Caco-2 (cell line): ENCODE measurements around the gene LHX5. TPM values are rescaled to one million over a fixed set of nuclear protein-coding genes. Genes with fewer than 3 reads are reported as not detected.

Experiments used
- BruUV-seq: library from RNA; stranded (reverse); fragments of 400-500 nt; replicated peaks from 2 replicates; lab custom pipeline; 2021; lab: Mats Ljungman, UMichigan
- CTCF ChIA-PET: fragments of 300-600 bp; sonication (Branson Sonifier 250); formaldehyde crosslinking; loops from one replicate; lab custom pipeline; 2022; ENCODE audit warnings: antibody characterized with exemption; lab: Charles Lee
- POLR2A ChIA-PET: fragments of 300-600 bp; sonication (Branson Sonifier 250); formaldehyde crosslinking; loops from one replicate; lab custom pipeline; 2022; ENCODE audit warnings: antibody characterized with exemption; lab: Charles Lee
- DNase-seq, 2 experiments: peaks; one replicate each; pipeline versions ENCODE4 v3.0.0 to v3.0.0-alpha.2; 2020 to 2022
- H3K27me3 ChIP-seq: replicated peaks from 2 replicates; pipeline ENCODE4 v1.6.0; 2011; ENCODE audit warnings: low read length; ENCODE audit not compliant: control insufficient read depth, insufficient read depth
- H3K36me3 ChIP-seq: 2 replicates; pipeline ENCODE4 v1.5.1; 2011; ENCODE audit warnings: low read length; ENCODE audit not compliant: control insufficient read depth, insufficient read depth
- H3K4me1 ChIP-seq: fragments of 250-450 bp; sonication (Bioruptor Pico); 2 replicates; pipeline ENCODE4 v1.5.1; 2020; ENCODE audit warnings: mild to moderate bottlenecking
- H3K4me3 ChIP-seq: 2 replicates; pipeline ENCODE4 v1.5.1; 2011; ENCODE audit warnings: low read depth, mild to moderate bottlenecking, control low read depth, low read length
- H3K9me3 ChIP-seq: fragments of 250-450 bp; sonication (Bioruptor Pico); 2 replicates; pipeline ENCODE4 v1.5.1; 2020; ENCODE audit warnings: mild to moderate bottlenecking, moderate library complexity
- H3K27ac Mint-ChIP-seq: one replicate; pipeline ENCODE4 v1.8.0; 2022; ENCODE audit warnings: mixed read lengths; ENCODE audit not compliant: unreplicated experiment
- H3K27me3 Mint-ChIP-seq: one replicate; pipeline ENCODE4 v1.8.0; 2022; ENCODE audit warnings: mixed read lengths; ENCODE audit not compliant: insufficient read depth, unreplicated experiment
- H3K36me3 Mint-ChIP-seq: one replicate; pipeline ENCODE4 v1.8.0; 2022; ENCODE audit warnings: mild to moderate bottlenecking, mixed read lengths; ENCODE audit not compliant: insufficient read depth, unreplicated experiment
- H3K4me1 Mint-ChIP-seq: one replicate; pipeline ENCODE4 v1.8.0; 2022; ENCODE audit warnings: low read depth, mixed read lengths; ENCODE audit not compliant: unreplicated experiment
- H3K4me3 Mint-ChIP-seq: one replicate; pipeline ENCODE4 v1.8.0; 2022; ENCODE audit warnings: mild to moderate bottlenecking, moderate library complexity, mixed read lengths; ENCODE audit not compliant: unreplicated experiment
- H3K9me3 Mint-ChIP-seq: one replicate; pipeline ENCODE4 v1.8.0; 2022; ENCODE audit warnings: mixed read lengths; ENCODE audit not compliant: unreplicated experiment
- CTCF ChIP-seq, 2 experiments: fragments of 200-600 bp in 1 of 2; IDR thresholded peaks; 1 replicate in 1 of 2; 2 replicates in 1 of 2; pipeline versions ENCODE4 v1.5.1 to v1.8.0; 2011 to 2022; ENCODE audit warnings: antibody characterized with exemption in 1 of 2, control low read depth in 1 of 2, inconsistent platforms in 1 of 2, low read depth in 1 of 2, low read length in 1 of 2, mild to moderate bottlenecking in 1 of 2, moderate library complexity in 1 of 2; ENCODE audit not compliant: insufficient read depth in 1 of 2, severe bottlenecking in 1 of 2, unreplicated experiment in 1 of 2
- intact Hi-C: fragments of 100-400 bp; cut with micrococcal nuclease; formaldehyde crosslinking; loops from one replicate; pipeline ENCODE4 v1.10.0; 2022; ENCODE audit not compliant: unreplicated experiment
- total RNA-seq: library from RNA; stranded (reverse); gene quantifications from 2 replicates; pipeline ENCODE4 v1.2.3, GENCODE V29; 2022

Gene LHX5
- total RNA-seq, 1 experiment from 2014 or later: 0.25 TPM

- no peaks in the 10 kb centered on the region for H3K36me3 ChIP-seq
- H3K27ac Mint-ChIP-seq: no peak overlapping the region
- BruUV-seq: no TSS peak
- ChIA-PET POLR2A (no interaction called here), CTCF (interaction anchor here (0.8 kb wide), 1 partner anchor 354 kb away, joined by 3 read pairs; no protein-coding TSS in a partner anchor)
- intact Hi-C loops: loop anchor here (1.0 kb wide), 1 partner anchor 473 kb away; no protein-coding TSS in a partner anchor
- no peaks in the 10 kb centered on the region for H3K9me3 ChIP-seq
- no peaks in the 10 kb centered on the region for H3K9me3 Mint-ChIP-seq
- peak; percentile 81 to 87 for TF ChIP-seq CTCF (IDR thresholded peaks at IDR 0.05; ENCODE audit: insufficient read depth in 1 of 2, low read depth in 1 of 2, low read length in 1 of 2, severe bottlenecking in 1 of 2, unreplicated experiment in 1 of 2)
- H3K36me3 Mint-ChIP-seq: no peaks in the 10 kb centered on the region
- no peaks in the 10 kb centered on the region; the same call in 1 of the 2 replicates for H3K27me3 ChIP-seq
- no peaks in the 10 kb centered on the region for H3K4me1 ChIP-seq
- no peaks in the 10 kb centered on the region for H3K27me3 Mint-ChIP-seq
- no peak overlapping the region for H3K4me3 Mint-ChIP-seq
- DNase-seq: peak; percentile 68 to 73
- peaks cover 6% of the 10 kb centered on the region for H3K4me1 Mint-ChIP-seq
- H3K4me3 ChIP-seq: no peak overlapping the region
These were observed 32.1 kb downstream of the LHX5 start for GRCh38 chr12:113439606-113440030.

GRCh38 chr12:113439301-113439597, 32.4 kb downstream of the LHX5 start:
- Mint-ChIP-seq H3K9me3 (no peaks in the 10 kb centered on the region), H3K27ac (no peak overlapping the region), H3K36me3 (no peaks in the 10 kb centered on the region), H3K4me1 (peaks cover 6% of the 10 kb centered on the region), H3K27me3 (no peaks in the 10 kb centered on the region), H3K4me3 (no peak overlapping the region)
- no peaks in the 10 kb centered on the region for H3K4me1 ChIP-seq
- CTCF ChIA-PET: no interaction called here
- intact Hi-C loops: loop anchor here (1.0 kb wide), 1 partner anchor 473 kb away; no protein-coding TSS in a partner anchor
- DNase-seq: no peak
- TF ChIP-seq CTCF (IDR thresholded peaks at IDR 0.05; ENCODE audit: insufficient read depth in 1 of 2, low read depth in 1 of 2, low read length in 1 of 2, severe bottlenecking in 1 of 2, unreplicated experiment in 1 of 2): no peak
- BruUV-seq: no TSS peak
- H3K36me3 ChIP-seq: no peaks in the 10 kb centered on the region
- H3K4me3 ChIP-seq: no peak overlapping the region
- no peaks in the 10 kb centered on the region; the same call in 1 of the 2 replicates for H3K27me3 ChIP-seq
- no peaks in the 10 kb centered on the region for H3K9me3 ChIP-seq
- POLR2A ChIA-PET: no interaction called here

DNA sequence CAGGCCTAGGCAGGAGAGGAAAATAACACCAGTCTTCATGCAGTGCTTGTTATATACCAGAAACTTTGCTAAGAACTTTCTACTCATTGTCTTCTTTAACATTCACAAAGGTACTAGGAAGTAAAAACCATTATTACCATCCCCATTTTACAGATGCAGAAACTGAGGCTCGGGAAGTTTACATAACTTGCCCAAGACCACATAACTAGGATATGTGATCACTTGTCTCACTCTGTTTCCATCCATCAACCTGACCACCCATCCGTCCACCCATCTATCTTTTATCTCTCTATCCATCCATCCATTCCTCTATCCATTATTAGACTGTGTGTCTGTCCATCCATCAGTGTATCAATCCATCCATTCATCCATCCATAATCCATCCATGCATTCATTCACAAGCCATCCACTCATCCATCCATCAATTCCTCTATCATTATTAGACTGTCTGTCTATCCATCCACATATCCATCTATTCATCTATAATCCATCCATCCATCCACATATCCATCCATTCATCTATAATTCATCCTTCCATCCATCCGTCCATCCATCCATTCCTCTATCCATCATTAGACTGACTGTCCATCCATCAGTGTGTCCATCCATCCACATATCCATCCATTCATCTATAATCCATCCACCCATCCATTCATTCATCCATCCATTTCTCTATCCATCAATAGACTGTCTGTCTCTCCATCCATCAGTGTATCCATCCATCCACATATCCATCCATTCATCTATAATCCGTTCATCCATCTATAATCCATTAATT, 33.0 kb downstream of the LHX5 start:
- no peak for TF ChIP-seq CTCF (IDR thresholded peaks at IDR 0.05; ENCODE audit: insufficient read depth in 1 of 2, low read depth in 1 of 2, low read length in 1 of 2, severe bottlenecking in 1 of 2, unreplicated experiment in 1 of 2)
- H3K27me3 Mint-ChIP-seq: no peaks in the 10 kb centered on the region
- intact Hi-C loops: loop anchor here (1.0 kb wide), 1 partner anchor 474 kb away; no protein-coding TSS in a partner anchor
- no peaks in the 10 kb centered on the region for H3K36me3 ChIP-seq
- no peaks in the 10 kb centered on the region for H3K4me1 ChIP-seq
- H3K4me3 Mint-ChIP-seq: no peak overlapping the region
- H3K9me3 Mint-ChIP-seq: no peaks in the 10 kb centered on the region
- peaks cover 6% of the 10 kb centered on the region for H3K4me1 Mint-ChIP-seq
- BruUV-seq: no TSS peak
- no peaks in the 10 kb centered on the region; the same call in 1 of the 2 replicates for H3K27me3 ChIP-seq
- H3K4me3 ChIP-seq: no peak overlapping the region
- DNase-seq: no peak
- H3K27ac Mint-ChIP-seq: no peak overlapping the region
- ChIA-PET CTCF (no interaction called here), POLR2A (no interaction called here)
- H3K36me3 Mint-ChIP-seq: no peaks in the 10 kb centered on the region
- no peaks in the 10 kb centered on the region for H3K9me3 ChIP-seq
